Breast epithelium (tissue), 3 donors: ENCODE results near the gene CTH.

Source experiments
- CTCF ChIP-seq, 3 donors: fragments of 450-650 bp; IDR thresholded peaks; one replicate each; pipeline ENCODE4 v1.5.1; 2016 to 2017; ENCODE audit warnings: antibody characterized with exemption in 3 of 3, mild to moderate bottlenecking in 3 of 3, moderate library complexity in 3 of 3
- POLR2A ChIP-seq: fragments of 450-650 bp; IDR thresholded peaks from one replicate; pipeline ENCODE4 v1.6.1; 2016; ENCODE audit warnings: antibody characterized with exemption, mild to moderate bottlenecking, moderate library complexity

- TF ChIP-seq CTCF (IDR thresholded peaks at IDR 0.05) (no peak), POLR2A (no peak)
Observed at GRCh38 chr1:70468180-70468579, 57.1 kb downstream of the CTH start.
